HL-60 (cell line): Measurements from ENCODE around the gene CPVL.

Experiments
- DNase-seq, 2 experiments: peaks; one replicate each; pipeline ENCODE4 v3.0.0-alpha.2; 2010 to 2020; ENCODE audit warnings: low read depth in 1 of 2, low spot score in 1 of 2
- H3K27ac ChIP-seq: fragments of 250-450 bp; sonication (Bioruptor Pico); replicated peaks from 2 replicates; pipeline ENCODE4 v1.5.1; 2020; ENCODE audit warnings: mild to moderate bottlenecking, moderate library complexity
- H3K27me3 ChIP-seq: fragments of 250-450 bp; sonication (Bioruptor Pico); 2 replicates; pipeline ENCODE4 v1.5.1; 2021; ENCODE audit warnings: mild to moderate bottlenecking, moderate library complexity; ENCODE audit not compliant: insufficient read depth, poor library complexity, severe bottlenecking
- H3K4me3 ChIP-seq: replicated peaks from 2 replicates; pipeline ENCODE4 v1.5.1; 2011; ENCODE audit warnings: mild to moderate bottlenecking, control low read depth, low read length; ENCODE audit not compliant: insufficient read depth
- GABPA ChIP-seq: IDR thresholded peaks from 2 replicates; pipeline ENCODE4 v1.6.1; 2012; ENCODE audit warnings: low read depth
- POLR2AphosphoS5 ChIP-seq: IDR thresholded peaks from 2 replicates; pipeline ENCODE4 v1.6.1; 2012; ENCODE audit warnings: low read depth
- SPI1 ChIP-seq: IDR thresholded peaks from 2 replicates; pipeline ENCODE4 v1.6.1; 2012; ENCODE audit warnings: low read depth, mild to moderate bottlenecking, borderline replicate concordance
- long read RNA-seq: library from polyadenylated mRNA; unstranded; transcript quantifications from one replicate; pipeline ENCODE4 v2.0.0, GENCODE V29; 2020
- TF ChIP-seq, protein P1 (sequence below): IDR thresholded peaks from one replicate; pipeline ENCODE4 v1.5.1; 2011; ENCODE audit warnings: low read length, control low read depth, inconsistent platforms; ENCODE audit not compliant: insufficient read depth
- TF ChIP-seq, protein P2 (sequence below): IDR thresholded peaks from 2 replicates; pipeline ENCODE4 v1.6.1; 2012; ENCODE audit warnings: low read depth; ENCODE audit not compliant: insufficient replicate concordance

The CPVL gene
- long read RNA-seq: 0 reads

DNA sequence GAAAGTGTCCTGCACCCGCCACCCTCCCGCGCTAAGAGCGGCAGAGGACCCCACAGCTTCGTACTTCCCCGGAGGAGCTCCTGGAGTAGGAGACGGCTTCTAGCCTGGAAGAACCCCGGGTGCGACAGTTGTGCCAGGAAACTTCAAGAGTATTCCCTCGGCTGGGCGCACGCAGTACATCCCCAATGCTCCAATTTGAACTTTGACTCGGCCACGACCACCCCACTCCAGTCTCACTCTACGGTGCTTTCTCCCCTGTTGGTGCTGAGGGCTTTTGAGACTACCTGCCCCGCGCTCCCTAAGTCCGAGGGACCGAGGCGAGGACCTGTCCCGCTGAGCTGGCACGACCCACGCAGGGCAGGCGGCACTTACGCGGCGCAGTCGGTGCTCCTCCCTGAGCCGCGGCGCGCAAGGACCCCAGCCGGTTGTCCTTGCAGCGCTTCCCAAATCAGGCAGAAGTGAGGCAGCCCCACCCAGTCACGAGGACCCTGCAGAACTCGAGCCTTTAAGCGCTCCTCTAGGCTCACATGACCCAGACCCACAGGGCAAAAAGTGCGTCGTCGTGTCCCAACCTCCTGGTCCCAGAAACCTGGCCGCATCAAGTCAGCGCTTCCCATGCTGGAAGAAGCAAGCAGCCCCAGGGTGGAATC lies at the start of gene CPVL:
TSS of gene CPVL (minus strand) at position 481 of the 650 bp plus-strand sequence. CDS start 25,476 bp downstream, outside the sequence.
- peak in 1 of 2 experiments; percentile 26 for DNase-seq
- Histone ChIP-seq H3K27me3 (peaks cover 34% of the 10 kb centered on the region), H3K4me3 (peak within 1 kb of the TSS; percentile 40), H3K27ac (no peak within 1 kb of the TSS)
- TF ChIP-seq SPI1 (no peak), GABPA (no peak), POLR2AphosphoS5 (no peak)
- TF ChIP-seq, protein P1, sequence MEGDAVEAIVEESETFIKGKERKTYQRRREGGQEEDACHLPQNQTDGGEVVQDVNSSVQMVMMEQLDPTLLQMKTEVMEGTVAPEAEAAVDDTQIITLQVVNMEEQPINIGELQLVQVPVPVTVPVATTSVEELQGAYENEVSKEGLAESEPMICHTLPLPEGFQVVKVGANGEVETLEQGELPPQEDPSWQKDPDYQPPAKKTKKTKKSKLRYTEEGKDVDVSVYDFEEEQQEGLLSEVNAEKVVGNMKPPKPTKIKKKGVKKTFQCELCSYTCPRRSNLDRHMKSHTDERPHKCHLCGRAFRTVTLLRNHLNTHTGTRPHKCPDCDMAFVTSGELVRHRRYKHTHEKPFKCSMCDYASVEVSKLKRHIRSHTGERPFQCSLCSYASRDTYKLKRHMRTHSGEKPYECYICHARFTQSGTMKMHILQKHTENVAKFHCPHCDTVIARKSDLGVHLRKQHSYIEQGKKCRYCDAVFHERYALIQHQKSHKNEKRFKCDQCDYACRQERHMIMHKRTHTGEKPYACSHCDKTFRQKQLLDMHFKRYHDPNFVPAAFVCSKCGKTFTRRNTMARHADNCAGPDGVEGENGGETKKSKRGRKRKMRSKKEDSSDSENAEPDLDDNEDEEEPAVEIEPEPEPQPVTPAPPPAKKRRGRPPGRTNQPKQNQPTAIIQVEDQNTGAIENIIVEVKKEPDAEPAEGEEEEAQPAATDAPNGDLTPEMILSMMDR: no peak
- TF ChIP-seq, protein P2, sequence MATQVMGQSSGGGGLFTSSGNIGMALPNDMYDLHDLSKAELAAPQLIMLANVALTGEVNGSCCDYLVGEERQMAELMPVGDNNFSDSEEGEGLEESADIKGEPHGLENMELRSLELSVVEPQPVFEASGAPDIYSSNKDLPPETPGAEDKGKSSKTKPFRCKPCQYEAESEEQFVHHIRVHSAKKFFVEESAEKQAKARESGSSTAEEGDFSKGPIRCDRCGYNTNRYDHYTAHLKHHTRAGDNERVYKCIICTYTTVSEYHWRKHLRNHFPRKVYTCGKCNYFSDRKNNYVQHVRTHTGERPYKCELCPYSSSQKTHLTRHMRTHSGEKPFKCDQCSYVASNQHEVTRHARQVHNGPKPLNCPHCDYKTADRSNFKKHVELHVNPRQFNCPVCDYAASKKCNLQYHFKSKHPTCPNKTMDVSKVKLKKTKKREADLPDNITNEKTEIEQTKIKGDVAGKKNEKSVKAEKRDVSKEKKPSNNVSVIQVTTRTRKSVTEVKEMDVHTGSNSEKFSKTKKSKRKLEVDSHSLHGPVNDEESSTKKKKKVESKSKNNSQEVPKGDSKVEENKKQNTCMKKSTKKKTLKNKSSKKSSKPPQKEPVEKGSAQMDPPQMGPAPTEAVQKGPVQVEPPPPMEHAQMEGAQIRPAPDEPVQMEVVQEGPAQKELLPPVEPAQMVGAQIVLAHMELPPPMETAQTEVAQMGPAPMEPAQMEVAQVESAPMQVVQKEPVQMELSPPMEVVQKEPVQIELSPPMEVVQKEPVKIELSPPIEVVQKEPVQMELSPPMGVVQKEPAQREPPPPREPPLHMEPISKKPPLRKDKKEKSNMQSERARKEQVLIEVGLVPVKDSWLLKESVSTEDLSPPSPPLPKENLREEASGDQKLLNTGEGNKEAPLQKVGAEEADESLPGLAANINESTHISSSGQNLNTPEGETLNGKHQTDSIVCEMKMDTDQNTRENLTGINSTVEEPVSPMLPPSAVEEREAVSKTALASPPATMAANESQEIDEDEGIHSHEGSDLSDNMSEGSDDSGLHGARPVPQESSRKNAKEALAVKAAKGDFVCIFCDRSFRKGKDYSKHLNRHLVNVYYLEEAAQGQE: no peak

DNA sequence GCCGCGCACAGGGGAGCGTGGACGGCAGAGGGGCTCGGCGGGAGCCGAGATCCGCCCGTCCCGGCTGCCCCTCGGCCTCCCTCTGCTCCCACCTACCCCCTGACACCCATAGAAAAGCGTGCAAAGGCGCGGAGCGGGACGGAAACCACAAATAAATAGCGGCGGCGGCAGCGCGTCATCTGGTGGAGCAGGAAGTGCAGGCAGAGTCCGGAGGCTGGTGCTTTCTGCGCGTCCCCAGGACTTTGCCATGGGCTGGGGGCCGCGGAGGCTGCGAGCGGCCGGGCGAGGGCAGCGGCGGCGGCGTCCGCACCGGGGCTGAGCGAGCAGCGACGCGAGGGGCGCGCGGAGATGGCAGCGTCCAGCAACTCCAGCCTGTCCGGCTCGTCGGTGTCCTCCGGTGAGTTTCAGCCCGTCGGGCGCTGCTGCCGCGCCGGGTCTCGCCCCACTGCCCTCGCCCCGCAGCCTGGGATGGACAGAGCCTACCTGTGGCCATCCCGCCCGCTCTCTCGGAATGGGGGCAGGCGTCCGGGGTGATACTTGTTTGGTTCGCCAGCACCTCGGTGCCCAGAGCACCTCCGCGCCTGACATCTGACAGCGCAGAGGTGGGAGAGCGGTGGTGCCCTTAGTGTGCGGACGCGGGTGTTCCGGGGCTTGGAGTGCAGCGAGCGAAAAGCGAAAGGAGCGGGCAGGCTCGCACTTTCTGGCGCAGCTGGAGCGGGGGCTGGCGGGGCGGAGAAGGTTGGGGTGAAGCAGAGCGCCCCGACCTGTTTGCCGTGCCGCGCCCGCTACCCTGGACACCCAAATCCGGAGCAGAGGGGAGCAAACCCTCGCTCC lies 48.5 kb upstream of the CPVL start, which contains the start of gene CHN2:
TSS of gene CHN2 (plus strand) at position 182 of the 834 bp plus-strand sequence.
- DNase-seq: peak; percentile 25 to 42
- Histone ChIP-seq H3K27ac (no peak within 1 kb of the TSS), H3K4me3 (peak within 1 kb of the TSS; percentile 69), H3K27me3 (peaks cover 26% of the 10 kb centered on the region)
- TF ChIP-seq GABPA (no peak), SPI1 (peak; percentile 34; the same call in 1 of the 2 replicates)

DNA sequence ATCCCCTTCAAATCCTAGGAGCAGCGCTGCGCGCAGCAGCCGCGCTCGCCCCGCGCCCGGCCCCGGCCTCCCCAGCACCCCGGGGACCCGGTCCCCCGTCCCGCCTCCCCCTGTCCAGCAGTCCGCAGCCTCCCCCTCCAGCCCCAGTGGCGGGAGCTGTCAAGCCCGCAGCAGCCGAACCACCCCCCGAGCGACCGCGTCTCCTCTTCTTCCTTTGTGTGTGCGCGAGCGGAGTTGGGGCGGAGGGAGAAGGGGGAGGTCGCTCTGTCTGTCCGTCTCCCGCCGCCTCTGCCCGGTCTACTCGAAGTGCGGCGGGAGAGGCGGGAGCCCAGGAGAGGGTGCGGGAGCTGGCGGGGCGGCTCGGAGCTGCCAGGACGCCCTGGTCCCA lies 47.9 kb upstream of the CPVL start:
- TF ChIP-seq, protein P2: no peak
- TF ChIP-seq, protein P1: no peak
- no peak for TF ChIP-seq POLR2AphosphoS5
- no peak for TF ChIP-seq GABPA
- TF ChIP-seq SPI1: no peak
- DNase-seq: no peak
- Histone ChIP-seq H3K4me3 (peak overlapping the region; percentile 69), H3K27ac (no peak overlapping the region), H3K27me3 (peaks cover 26% of the 10 kb centered on the region)

DNA sequence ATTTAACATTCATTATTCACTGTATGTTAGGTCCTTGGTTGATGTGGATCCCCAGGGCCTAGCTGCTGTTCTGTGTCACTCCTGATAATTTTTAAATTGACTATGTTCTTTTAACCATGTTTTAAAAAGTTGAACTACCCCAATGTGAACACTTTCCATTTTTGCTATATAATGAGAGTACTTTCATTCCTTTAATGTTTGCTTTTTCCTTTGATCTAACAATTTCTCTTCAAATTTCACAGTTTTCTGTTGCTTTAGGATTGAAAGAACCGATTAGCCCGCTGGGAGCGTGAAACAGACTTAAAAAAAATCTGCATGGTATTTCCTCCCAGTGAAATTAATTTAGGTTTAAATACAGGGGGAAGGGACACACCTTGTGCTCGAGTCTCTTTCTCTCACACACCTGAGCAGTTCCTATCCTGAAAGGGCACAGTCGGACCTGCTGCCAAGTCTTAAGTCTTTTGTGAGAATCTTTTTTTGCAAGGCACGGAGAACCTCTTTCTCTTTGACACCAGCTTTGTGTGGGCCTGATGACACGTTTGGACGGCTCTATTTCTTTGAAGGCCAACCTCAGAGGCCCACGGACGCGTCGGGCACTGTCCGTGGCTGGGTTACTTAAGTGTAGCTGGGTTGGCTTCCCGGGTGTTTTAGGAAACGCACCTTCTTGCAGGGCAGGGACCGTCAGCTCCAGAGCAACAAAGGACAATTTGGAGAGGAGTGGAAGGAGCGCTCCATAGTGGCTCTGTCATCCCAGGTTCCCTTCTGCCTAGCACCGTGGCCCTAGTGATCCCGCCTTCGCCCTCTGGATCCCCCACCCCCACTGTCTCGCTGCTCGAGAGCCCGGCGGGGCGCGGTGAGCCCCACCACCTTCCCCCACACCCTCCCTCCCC lies 47.2 kb upstream of the CPVL start:
- H3K27me3 ChIP-seq: peaks cover 26% of the 10 kb centered on the region
- no peak overlapping the region for H3K27ac ChIP-seq
- DNase-seq: no peak
- no peak overlapping the region for H3K4me3 ChIP-seq
- no peak for TF ChIP-seq POLR2AphosphoS5
- no peak for TF ChIP-seq GABPA
- no peak for TF ChIP-seq SPI1
- TF ChIP-seq, protein P2: no peak
- TF ChIP-seq, protein P1: no peak
